Measurements from ENCODE around the gene NUDT3.
"Not testable (repeated sequence)": the region's sequence is repeated elsewhere in the genome, so short reads cannot be mapped to it uniquely, and the experiment has no call there.

NUDT3 gene

DNA sequence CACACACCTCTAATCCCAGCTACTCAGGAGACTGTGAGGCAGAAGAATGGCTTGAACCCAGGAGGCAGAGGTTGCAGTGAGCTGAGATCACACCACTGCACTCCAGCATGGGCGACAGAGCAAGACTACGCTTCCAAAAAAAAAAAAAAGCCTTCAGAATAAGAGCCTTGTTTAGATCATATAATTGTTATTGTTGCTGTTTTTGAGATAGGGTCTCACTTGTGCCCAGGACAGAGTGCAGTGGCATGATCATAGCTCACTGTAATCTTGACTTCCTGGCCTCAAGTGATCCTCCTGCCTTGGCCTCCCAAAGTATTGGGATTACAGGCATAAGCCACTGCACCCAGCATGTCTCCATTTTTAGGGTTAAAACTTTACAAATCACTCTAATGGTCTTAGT is 68.2 kb downstream of the NUDT3 start:
- DNase-seq (ENCODE audit: low read depth in 3 of 3, low spot score in 1 of 3): not testable (repeated sequence)

DNA sequence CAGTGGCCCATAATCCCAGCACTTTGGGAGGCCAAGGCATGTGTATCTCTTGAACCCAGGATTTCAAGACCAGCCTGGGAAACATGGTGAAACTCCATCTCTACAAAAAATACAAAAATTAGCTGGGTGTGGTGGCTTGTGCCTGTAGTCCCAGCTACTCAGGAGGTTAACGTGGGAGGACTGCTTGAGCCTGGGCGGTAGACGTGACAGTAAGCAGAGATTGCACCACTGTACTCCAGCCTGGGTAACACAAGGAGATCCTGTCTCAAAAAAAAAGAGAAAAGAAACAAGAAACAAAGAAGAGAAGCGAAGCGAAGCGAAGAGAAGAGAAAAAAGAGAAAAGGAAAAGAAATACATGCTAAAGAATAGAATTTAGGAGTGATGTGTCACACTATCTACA is 69.2 kb downstream of the NUDT3 start:
- DNase-seq (ENCODE audit: low read depth in 3 of 3, low spot score in 1 of 3): no peak

DNA sequence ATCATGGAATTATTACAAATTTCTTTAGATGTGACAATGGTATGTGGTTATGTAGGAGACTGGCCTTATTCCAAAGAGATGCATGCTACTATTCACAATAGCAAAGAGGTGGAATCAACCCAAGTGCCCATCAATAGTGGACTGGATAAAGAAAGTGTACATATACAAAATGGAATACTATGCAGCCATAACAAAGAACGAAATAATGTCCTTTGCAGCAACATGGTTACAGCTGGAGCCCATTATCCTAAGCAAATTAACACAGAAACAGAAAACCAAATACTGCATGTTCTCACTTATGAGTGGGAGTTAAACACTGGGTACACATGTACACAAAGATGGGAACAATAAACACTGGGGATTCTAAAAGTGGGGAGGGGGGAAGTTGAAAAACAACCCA is 69.7 kb downstream of the NUDT3 start:
- no peak for DNase-seq (ENCODE audit: low read depth in 3 of 3, low spot score in 1 of 3)

DNA sequence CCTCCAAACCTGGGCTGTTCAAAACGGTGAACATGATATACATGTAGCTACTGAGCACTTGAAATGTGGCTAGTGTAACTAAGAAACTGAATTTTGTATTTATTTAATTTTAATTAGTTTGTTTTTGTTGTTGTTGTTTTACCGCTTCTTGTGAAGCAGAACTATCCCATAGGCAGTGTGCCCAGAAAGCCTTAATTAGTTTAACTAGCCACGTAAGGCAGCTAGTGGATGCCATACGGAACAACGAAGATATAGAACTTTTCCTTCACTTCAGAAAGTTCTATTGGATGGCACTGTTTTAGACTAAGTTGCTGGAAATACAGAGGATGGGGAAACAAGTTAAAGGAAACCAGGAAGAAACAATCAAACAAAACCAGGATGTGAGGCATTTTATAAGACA is 70.6 kb downstream of the NUDT3 start:
- DNase-seq (ENCODE audit: low read depth in 3 of 3, low spot score in 1 of 3): no peak

DNA sequence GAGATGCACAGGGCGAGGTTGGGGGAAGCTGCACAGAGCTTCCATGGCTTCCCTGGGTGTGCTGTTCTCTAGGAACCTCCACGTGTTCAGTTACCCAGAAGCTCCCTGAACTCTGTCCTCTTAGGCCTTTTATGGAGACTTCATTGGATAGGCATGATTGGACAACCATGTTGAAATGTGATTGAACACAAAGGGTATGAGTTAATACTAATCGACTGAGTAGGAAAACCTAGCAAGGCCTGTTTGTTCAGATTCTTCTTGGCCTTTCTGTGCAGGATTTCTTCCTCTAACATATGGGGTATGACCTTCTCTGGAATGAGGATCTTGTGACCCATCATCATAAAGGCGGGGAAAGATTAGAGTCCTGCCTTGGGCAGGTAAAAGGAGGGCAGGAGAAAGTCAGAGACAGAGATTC is 73.0 kb downstream of the NUDT3 start:
- DNase-seq (ENCODE audit: low read depth in 3 of 3, low spot score in 1 of 3): no peak

DNA sequence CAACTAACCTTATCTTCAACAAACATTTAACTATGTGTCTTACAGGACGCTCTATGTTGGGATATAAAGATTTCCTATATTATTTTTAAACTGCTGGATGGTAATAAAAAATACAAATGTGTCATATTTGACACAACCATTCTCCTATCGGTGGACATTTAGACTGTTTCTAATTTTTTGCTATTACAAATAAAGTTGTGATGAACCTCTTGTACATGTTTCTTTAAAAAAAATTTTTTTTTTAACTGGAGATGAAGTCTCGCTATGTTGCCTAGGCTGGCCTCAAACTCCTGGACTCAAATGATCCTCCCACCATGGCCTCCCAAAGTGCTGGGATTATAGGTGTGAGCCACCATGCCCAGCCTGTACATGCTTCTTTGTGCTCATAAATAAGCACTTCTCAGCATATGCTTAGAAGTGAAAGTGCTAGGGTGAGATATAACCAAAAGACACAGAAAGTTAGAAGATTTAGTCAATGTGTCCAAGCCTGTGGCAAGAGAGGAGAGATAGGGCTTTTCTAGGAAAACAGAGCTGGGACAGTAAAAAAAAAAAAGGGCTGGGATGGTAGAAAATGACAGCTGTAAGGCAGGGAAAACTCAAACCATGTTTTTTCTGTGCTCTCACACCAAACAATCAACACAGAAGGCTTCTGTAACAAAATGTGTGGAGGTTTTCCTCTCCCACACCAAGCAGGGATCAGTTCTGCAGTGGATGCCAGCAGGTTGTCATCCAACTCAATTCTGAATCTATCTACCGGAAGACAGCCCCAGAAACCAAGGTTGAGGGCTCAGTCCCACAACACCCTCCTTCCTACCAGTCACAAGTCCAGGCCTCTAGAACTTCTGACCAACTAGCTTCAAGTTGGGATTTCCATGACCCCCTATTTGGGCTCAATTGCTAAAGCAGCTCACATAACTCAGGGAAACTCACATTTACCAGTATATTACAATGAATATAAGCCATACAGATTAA is 73.7 kb downstream of the NUDT3 start:
- no peak for DNase-seq (ENCODE audit: low read depth in 3 of 3, low spot score in 1 of 3)

DNA sequence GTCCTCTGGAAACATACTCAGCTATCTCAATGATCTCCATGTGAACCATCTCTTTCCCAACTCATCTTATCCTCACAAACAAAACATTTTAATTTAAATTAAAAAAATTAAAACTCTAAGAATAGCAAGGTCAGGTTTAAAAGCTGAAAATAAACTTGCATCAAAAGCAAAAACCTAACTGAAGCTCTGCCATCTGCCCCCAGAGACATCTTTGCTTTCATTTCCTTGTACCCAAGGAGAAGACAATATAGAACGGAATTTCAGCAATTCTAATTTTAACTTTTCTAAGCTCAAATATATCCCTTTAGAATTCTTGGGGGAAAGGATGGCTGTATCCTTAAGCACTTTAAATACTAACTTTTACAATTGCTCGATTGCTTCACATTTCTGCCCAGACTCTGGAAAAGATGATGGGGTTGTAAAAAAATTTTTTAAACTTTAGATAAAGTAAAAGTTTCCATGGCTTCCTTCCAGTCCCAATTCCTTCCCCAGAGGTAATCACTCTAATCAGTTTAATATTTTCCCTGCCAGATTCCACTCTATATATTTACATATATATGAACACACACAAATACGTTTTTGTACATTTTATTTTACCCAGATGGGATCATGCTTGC is 74.5 kb downstream of the NUDT3 start:
- DNase-seq (ENCODE audit: low read depth in 3 of 3, low spot score in 1 of 3): no peak

DNA sequence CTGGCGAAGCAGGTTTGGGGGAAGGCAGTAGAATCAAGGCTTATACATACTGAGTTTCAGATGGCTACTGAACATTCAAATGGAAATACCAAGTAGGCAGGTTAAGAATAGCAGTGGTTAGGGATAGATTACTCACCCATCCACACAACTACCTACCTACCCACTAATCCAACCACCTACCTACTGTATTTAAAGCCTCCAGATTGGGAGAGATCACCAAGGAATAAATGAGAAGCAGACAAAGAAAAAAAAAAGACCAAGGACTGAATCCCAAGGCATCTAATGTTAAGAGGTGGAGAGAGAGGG is 75.3 kb downstream of the NUDT3 start:
- no peak for DNase-seq (ENCODE audit: low read depth in 3 of 3, low spot score in 1 of 3)

DNA sequence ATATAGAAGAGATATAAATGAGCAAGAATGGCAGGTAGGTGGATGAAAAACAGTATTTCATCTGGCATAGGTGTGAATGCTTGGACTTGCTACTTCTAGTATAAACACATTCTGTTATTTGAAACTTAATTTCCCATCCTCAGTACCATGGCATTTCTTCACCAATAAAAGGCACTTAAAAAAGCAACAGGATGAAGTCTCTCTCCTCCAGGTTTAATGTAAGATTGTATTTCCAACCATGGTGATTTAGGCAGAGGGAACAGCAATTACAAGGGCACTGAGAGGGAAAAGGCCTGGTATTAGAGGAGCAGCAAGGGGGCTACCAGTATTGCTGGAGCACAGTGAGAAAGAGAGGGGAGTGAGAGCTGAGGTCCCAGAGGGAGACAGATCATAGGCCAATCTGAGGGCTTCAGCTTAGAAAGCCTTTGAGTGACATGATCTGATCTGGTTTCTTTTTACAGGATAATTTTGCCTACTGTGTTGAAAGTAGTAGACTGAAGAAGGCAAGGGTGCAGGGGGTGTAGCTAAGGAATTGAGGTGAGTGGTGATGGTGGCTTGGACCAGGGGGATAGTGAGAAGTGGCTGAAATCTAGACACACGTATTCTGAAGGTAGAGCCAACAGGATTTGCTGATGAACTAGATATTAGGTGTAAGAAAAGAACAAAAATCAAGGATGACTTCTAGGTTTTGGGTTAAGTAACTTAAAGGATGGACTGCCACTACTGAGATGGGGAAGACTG is 75.9 kb downstream of the NUDT3 start:
- DNase-seq (ENCODE audit: low read depth in 3 of 3, low spot score in 1 of 3): no peak

DNA sequence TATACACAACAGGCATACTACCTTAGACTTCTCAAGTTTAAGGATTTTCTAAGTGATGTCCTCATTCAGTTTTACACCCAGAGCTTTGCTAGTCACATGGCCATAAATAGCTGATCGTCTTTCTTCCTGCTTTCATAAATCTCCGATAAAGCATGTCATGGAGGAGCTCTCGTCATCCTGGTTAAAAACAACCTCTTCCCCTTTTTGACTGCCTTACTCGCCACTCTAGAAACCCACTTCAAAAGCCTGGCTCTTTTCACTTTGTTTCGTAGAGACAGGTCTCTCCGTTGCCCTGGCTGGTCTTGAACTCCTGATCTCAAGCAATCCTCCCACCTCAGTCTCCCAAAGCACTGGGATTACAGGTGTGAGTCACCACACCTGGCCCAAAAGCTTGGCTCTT is 76.7 kb downstream of the NUDT3 start:
- DNase-seq (ENCODE audit: low read depth in 3 of 3, low spot score in 1 of 3): no peak

DNA sequence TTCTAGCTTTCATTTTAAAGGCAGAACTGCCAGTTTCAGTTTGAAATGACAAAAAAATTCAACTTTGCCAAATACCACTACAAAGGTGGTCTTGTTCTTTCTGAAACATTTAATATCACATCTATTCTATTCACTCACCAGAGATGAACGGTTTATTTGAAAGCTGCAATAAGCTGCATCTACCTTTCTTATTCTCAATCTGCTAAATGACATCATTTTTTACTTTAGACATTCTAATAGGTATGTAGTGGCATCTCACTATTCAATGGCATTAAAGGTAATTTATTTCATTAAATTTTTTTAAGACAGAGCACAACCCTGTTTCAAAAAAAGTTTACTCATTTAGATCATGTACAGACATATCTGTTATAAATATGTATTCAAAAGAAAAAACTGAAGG is 77.2 kb downstream of the NUDT3 start:
- no peak for DNase-seq (ENCODE audit: low read depth in 3 of 3, low spot score in 1 of 3)

DNA sequence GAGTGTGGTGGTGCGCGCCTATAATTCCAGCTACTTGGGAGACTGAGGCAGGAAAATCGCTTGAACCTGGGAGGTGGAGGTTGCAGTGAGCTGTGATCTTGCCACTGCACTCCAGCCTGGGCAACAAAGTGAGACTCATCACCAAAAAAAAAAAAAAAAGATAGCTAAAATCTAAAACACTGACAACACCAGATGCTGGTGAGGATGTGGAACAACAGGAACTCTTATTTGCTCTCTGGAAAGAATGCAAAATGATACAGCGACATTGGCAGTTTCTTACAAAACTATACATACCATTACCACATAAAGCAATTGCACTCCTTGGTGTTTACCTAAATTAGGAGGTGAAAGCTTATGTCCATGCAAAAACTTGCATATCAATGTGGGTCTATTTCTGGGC is 80.2 kb downstream of the NUDT3 start:
- no peak for DNase-seq (ENCODE audit: low read depth in 3 of 3, low spot score in 1 of 3)

DNA sequence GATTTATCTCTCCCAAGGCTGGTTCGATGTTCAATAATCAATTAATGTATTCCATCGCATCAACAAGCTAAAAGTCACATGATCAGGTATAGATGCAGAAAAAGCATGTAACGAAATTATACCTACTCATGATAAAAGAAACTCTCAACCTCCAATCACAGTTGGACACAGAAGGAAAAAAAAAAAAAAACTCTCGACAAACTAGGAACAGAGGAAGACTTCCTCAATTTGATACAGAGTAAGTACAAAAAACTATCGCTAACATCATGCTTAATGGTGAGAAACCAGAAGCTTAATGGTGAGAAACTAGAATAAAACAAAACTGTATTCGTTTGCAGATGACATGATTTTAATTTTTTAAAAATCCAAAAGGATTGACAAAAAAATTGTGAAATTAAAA is 81.7 kb downstream of the NUDT3 start:
- no peak for DNase-seq (ENCODE audit: low read depth in 3 of 3, low spot score in 1 of 3)

DNA sequence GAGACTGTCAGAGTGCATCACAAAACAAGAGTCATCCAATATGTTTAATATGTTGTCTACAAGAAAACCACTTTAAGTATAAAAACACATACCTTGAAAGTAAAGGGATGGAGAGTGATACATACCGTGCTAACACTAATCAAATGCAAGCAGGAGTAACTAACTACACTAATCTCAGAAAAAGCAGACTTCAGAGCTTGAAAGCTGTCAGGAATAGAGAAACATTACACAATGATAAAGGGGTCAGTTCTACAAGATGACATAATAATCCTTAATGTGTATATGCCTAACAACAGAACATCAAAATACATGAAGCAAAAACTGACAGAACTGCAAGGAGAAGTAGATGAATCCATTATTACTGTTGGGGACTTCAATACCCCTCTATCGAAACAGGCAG is 84.0 kb downstream of the NUDT3 start:
- no peak for DNase-seq (ENCODE audit: low read depth in 3 of 3, low spot score in 1 of 3)

DNA sequence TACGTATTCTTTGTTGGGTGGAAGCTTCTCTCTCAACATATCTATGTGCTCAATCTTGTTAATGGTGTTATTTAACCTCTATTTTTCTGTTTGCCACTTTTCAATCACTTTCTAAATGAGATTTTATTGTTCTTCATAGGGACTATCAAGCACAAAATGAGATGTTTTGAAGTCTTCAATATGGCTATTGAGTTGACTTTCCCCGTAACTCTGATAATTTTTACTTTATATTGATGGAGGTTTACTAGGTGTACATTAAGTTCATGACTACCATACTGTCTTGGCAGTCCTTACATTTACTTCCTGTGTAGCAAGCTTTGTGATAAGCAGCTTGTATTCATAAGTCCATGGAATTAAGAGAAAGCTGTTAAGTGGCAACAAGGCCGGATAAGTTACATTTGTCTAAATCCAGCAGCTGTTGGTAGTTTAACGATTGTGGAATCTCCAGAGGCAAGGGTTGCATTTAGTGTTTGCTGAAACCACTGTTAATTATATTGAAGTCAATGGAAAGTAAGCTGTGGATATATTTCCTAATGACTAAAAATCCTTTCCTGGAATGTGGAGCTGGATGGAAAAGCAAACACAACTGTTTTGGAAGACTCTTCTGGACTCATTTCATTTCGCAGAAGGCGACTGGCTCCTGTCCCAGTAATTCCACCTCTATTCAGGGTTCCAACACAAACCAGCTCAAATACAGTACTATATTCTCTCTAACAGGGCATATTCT is 86.3 kb downstream of the NUDT3 start:
- no peak for DNase-seq (ENCODE audit: low read depth in 3 of 3, low spot score in 1 of 3)

DNA sequence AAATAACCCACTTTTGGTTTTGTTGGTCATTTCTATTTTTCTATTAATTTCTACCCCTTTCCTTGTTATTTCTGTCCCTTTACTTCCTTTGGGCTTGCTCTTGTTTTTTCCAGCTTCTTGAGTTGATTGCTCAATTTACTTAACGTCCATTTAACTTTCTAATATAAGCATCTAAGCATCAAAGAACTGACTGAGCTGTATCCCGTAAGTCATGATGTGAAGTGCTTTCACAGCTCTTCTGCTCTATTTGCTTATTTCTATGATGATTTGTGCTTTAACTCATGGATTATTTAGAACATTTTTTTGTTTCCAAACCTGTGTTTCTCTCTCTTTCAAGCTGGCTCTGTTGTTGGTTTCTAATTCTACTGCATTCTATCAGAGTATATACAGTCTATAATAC is 87.0 kb downstream of the NUDT3 start:
- no peak for DNase-seq (ENCODE audit: low read depth in 3 of 3, low spot score in 1 of 3)

DNA sequence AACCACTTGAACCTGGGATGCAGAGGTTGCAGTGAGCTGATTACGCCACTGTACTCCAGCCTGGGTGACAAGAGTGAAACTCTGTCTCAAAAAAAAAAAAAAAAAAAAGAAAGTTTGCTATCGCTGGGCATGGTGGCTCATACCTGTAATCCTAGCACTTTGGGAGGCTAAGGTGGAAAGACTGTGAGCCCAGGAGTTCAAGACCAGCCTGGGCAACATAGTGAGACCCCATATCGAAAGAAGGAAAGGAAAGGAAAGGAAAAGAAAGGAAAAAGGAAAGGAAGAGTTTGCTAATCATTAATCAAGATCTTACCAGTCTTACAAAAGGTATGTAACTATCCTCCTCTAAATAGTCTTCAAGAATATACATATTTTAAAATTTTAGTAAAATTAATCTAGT is 88.3 kb downstream of the NUDT3 start:
- DNase-seq (ENCODE audit: low read depth in 3 of 3, low spot score in 1 of 3): no peak

DNA sequence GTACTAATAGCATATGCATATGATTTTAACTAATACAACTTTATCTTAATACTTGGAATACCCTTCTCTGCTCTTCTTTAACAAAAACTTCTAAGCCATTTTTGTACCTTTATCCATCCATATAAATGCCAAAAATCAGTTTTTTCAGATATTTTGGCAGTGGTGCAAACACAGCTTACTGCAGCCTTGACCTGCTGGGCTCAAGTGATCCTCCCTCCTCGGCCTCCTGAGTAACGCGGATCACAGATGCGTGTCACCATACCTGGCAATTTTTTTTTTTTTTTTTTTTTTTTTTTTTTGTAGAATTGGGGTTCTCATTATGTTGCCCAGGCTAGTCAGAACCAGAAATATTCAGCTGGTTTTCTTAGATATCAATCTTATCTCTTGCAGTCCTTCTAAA is 89.5 kb downstream of the NUDT3 start:
- no peak for DNase-seq (ENCODE audit: low read depth in 3 of 3, low spot score in 1 of 3)

DNA sequence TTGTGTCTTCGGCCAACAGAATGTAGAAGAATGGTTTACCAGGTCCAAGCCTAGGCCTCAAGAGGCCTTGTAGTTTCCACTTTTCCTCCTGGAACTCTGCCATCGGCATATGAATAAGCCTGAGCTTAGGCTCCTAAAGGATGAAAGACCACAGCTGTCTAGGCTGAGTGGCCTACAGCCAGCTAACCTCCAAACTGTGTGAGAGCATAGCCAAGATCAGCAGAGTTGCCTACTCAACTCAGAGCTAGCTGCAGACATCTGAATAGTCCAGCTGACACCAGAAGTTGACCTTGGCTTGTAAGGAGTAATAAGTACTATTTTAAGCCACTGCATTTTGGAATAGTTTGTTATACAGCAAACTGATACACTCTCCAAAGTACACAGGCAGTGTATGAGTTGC is 91.1 kb downstream of the NUDT3 start:
- no peak for DNase-seq (ENCODE audit: low read depth in 3 of 3, low spot score in 1 of 3)

DNA sequence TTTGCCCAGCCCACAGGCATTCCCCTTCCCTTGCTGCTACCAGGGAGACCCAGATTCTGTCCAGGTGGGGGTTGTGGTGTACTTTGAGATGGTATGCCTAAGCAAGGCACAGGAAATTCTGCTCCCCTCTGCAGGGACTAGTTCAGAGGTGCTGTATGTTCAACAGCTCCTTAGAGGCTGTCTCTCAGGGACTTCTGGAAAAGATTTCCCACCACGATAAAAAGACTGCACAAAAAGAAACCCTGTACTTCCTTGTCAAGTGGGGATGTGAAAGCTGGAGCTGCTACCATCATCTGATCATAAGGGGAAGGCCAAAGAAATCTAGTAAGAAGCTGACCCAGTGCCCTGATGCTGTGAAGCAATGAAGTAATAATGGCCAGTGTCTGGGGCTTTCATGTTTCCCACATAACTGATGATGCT is 92.1 kb downstream of the NUDT3 start:
- no peak for DNase-seq (ENCODE audit: low read depth in 3 of 3, low spot score in 1 of 3)

DNA sequence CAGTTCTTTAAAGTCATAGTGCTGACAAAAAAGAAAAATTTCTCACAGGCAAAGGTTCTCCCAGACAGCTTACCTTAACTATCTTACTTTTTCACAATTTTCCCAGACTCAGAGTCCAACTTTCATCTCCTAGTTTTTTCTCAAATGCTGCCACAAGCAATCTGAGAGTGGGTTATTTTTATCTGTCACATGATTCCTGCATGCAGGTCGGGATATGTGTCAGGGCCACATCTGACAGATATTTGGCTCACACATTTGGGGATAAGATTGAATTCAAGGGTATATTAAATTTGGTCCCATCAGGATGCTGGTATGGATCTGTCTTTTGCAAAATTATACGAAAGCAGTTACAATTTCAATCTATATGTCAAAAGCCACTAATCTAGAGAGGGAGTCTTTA is 93.5 kb downstream of the NUDT3 start:
- no peak for DNase-seq (ENCODE audit: low read depth in 3 of 3, low spot score in 1 of 3)

DNA sequence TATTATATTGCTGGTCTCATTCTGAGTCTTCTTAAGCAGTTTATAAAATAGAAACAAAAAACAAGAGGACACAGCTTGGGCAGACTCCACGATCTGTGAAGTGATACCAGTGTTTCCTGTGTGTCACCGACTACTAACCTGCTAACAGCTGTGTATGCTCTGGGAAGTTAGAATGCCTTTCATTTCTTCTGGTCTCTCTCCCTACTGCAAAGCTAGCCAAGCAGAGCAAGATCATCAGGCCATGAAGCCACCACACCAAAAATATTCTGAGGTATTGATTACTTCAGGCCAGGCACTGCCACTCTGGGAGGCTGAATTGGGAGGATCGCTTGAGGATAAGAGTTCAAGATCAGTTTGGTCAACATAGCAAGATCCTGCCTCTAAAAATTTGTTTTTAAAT is 96.7 kb downstream of the NUDT3 start:
- DNase-seq (ENCODE audit: low read depth in 3 of 3, low spot score in 1 of 3): no peak

All from stimulated activated CD4-positive, alpha-beta T cell treated with anti-CD3 and anti-CD28 coated beads, TNF-alpha, amount 100 ng/mL, for 1 hour (primary cell).